ENCODE measurements around the gene FAM72D.
A peak's percentile ranks its signal among the peaks of the same experiment; 100 is the strongest.
"Not testable (repeated sequence)": the region's sequence is repeated elsewhere in the genome, so short reads cannot be mapped to it uniquely, and the experiment has no call there.

FAM72D gene

DNA sequence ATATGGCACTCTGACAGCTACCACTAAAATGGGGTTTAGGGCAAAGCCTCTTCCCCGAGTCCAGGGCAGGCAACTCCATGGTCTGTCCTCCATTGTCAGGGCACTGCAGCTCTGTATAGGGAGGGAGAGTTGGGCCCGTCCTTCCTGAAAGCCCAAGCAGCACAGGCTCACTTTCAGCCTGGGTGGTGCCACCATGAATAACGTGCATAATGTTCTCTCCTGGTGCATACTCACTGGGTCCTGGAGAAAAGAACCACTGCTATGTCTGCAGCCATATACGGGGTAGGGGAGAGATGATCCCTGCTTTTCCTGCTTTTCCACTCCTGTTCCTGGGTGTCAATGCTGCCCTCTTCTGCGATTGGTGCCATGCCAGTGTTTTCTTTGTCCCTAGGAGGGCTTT lies 60.1 kb downstream of the FAM72D start:
- peak in 2 of 4 experiments; percentile 0 to 1 for DNase-seq

DNA sequence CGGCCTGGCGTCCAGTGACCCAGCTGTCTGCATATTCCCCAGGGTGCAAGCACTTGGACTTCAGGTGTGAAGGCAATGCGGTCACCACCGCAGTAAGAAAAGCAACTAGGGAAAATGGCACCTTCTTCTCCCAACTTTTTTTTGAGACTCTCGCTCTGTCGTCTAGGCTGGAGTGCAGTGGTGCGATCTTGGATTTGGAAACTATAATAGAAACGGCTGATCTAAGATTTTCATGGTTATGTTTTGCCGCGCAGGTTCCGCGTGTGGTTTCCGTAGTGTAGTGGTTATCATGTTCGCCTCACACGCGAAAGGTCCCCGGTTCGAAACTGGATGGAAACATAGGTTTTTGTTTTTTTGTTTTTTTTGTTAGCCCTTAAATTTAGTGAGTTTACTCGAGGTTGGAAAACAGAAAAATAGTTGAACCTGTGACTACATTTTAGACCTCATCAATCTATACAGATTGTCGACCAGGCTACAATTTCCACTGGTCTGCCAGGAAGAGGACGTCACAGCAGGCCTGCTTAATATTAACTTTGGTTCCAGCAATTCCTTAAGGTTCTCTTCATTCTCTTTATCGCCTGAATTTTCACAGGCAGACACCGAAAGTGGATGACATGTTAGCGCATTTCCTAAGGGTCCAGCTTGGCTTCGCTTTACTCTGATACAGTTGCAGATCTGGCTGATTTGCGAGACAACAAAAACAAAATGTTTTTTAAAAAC lies 61.3 kb downstream of the FAM72D start:
- DNase-seq, result peak; percentile 57 to 77 (median 67)

- not testable (repeated sequence) for DNase-seq
Measured at GRCh38 chr1:145157715-145158114, 61.9 kb downstream of the FAM72D start.

- DNase-seq, result not testable (repeated sequence)
Measured at GRCh38 chr1:145161046-145161752, 65.4 kb downstream of the FAM72D start.
